ENCODE results near the gene TBC1D1.

Gene TBC1D1, protein sequence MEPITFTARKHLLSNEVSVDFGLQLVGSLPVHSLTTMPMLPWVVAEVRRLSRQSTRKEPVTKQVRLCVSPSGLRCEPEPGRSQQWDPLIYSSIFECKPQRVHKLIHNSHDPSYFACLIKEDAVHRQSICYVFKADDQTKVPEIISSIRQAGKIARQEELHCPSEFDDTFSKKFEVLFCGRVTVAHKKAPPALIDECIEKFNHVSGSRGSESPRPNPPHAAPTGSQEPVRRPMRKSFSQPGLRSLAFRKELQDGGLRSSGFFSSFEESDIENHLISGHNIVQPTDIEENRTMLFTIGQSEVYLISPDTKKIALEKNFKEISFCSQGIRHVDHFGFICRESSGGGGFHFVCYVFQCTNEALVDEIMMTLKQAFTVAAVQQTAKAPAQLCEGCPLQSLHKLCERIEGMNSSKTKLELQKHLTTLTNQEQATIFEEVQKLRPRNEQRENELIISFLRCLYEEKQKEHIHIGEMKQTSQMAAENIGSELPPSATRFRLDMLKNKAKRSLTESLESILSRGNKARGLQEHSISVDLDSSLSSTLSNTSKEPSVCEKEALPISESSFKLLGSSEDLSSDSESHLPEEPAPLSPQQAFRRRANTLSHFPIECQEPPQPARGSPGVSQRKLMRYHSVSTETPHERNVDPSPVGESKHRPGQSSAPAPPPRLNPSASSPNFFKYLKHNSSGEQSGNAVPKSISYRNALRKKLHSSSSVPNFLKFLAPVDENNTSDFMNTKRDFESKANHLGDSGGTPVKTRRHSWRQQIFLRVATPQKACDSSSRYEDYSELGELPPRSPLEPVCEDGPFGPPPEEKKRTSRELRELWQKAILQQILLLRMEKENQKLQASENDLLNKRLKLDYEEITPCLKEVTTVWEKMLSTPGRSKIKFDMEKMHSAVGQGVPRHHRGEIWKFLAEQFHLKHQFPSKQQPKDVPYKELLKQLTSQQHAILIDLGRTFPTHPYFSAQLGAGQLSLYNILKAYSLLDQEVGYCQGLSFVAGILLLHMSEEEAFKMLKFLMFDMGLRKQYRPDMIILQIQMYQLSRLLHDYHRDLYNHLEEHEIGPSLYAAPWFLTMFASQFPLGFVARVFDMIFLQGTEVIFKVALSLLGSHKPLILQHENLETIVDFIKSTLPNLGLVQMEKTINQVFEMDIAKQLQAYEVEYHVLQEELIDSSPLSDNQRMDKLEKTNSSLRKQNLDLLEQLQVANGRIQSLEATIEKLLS (N-terminal part only)

DNA sequence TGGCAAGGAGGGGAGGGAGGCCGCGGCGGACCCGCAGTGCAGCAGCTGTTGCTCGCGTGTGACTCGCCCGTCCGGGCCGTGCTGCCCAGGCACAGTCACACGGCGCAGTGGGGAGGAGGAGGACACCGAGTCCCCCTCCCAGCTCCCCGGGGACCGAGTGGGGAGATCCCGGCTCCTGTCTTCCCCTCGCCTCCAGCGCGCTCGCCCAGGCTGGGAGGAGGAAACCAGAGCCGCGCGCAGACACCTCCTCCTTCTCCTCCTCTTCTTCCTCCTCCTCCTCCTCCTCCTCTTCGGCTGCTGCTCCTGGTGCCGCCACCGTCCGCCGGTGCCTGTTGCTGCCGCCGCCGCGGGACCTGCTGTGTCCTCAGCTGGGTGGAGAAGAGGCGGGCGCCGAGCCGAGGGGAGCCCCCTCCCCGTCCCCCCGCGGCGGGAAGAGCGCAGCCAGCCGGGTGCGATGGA is at the start of gene TBC1D1:
TSS of gene TBC1D1 (plus strand) at position 284 of the 459 bp plus-strand sequence. CDS start 11,012 bp downstream, outside the sequence.
- DNase-seq (ENCODE audit: low read depth in 2 of 2): peak in 1 of 2 donors; percentile 5

DNA sequence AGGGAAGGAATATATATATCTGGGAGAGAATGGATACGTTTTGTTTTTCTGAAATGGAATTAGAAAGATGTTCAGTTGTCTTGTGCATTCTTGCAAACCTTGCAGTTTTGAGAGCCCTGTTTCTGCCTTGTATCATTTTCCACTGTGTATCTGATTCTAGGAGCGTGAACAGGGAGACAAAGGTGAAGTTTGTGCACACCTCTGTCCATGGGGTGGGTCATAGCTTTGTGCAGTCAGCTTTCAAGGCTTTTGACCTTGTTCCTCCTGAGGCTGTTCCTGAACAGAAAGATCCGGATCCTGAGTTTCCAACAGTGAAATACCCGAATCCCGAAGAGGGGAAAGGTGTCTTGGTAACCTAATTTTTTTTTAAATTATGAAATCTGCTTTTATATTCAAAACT is 46.7 kb upstream of the TBC1D1 start:
- no peak for DNase-seq (ENCODE audit: low read depth in 2 of 2)

DNA sequence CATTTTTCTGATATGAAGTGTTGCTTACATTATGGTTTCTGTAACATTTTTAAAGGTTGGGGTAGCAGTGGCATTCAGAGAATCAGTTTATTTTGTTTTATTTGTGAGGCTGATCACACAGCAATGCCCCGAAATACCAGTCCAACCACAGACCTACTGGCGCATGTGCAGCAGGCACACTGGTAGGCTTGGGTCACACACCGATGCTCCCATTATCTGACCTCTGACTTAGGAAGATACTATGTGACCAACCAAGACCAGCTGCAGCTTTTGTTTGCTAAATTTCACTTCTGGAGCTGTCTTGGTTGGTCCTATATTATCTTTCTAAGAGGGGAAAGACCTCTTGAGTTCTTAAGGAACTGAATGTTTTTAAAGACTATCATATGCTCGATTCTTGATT is 45.7 kb upstream of the TBC1D1 start:
- no peak for DNase-seq (ENCODE audit: low read depth in 2 of 2)

DNA sequence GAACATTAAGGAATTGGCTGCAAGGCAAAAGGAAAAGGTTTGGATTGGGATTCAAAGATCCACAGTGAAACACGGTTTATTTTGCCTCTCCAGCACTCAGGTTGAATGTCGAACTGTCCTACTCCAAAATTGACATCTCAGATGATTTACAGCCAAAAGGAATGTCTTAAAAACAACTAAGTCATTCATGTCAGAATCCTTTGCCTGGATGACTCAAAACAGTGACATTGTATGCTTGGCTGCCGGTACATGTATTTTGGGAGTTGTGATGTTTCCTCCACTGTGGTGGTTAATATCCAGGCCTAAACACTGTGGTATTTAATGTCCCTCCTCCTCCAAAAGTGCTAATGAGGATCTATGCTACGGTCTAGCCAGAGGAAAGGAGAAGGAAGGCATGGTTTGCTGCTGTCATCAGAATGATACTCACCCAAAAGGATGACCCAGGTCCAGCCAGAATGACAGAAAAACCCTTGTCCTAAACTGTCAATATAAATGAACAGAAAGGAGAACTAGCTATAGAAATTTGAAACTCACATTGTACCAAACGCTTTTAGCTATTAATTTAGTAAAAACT is 43.5 kb upstream of the TBC1D1 start:
- no peak for DNase-seq (ENCODE audit: low read depth in 2 of 2)

DNA sequence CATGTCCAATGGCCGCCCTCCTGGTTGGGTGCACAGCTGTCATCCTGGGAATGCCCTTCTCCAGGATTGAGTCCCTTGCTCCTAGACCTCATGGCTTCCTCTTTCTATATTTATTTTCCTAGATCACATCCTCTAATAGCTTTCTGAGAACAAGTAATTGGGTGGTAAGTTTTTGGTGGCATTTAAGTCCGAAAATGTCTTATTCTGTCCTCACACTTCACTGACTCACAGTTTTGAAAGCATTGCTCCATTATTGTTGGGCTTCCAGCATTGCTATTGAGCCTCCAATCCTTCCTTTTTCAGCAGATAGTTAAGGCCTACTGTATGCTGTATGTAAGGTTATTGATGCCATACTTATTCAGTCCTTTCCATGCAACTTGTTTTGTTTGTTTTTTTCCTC is 38.5 kb upstream of the TBC1D1 start:
- no peak for DNase-seq (ENCODE audit: low read depth in 2 of 2)

DNA sequence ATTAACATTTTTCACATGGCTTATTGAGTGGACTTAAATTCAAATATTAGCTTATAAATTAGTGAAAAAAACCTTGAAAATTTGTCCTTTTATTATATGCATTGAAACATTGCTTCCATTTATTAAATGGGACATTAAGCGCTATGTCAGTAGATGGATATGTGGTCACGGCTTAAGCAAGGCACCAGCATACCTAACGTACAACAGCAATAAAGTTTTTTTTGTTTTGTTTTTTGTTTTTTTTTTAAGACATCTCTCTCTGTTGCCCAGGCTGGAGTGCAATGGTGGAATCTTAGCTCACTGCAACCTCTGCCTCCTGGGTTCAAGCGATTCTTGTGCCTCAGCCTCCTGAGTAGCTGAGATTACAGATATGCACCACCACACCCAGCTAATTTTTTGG is 32.8 kb upstream of the TBC1D1 start:
- DNase-seq (ENCODE audit: low read depth in 2 of 2): no peak

DNA sequence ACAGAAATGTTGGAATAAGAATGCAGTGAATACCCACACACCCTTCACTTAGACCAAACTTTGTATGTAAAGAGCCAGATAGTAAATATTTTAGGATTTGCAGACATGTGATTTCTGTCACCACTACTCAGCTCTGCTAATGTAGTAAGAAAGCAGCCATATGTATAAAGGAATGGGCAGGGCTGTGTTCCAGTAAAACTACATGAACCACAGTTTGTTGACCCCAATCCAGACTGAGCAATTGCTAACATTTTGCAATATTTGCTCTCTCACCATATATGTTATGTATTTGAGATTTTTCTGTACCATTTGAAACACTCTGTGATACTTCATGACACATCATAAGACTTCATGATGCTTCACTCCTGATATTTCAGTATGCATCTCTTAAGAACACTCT is 32.0 kb upstream of the TBC1D1 start:
- no peak for DNase-seq (ENCODE audit: low read depth in 2 of 2)

DNA sequence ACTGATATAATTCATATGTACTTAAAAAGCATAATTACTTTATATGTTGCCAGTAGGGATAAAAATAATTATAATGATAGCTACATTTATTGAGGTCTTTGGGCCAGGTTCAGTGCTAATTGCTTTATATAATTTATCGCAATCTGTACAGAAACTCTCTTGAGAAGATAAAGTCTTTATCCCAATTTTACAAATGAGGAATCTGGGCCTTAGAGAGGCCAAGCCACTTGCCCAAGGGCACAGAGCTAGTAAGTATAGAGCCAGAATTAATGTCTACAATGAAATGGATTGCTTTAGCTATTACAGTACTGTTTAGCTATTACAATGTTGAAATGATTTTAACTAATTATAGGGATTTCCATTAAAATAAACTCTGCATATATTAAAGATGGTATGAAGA is 30.6 kb upstream of the TBC1D1 start:
- no peak for DNase-seq (ENCODE audit: low read depth in 2 of 2)

DNA sequence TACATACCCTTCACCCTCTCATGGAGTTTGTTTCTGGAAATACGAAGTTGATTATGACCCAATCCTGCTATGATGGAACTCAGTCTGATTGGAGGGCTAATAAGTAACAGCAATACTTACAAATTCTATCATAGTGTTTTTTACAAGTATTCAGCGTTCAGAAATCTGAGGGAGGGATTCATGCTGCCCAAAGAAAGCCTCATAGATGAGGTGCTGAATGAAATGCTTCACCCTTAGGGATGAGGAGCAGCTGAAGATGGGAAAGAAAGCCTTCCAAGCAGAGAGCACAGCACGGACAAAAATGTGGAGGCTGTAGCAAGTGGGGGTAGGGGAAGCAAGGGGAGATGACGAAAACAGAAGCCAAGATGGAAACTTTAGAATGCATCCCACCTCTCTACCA is 27.9 kb upstream of the TBC1D1 start:
- DNase-seq (ENCODE audit: low read depth in 2 of 2): no peak

DNA sequence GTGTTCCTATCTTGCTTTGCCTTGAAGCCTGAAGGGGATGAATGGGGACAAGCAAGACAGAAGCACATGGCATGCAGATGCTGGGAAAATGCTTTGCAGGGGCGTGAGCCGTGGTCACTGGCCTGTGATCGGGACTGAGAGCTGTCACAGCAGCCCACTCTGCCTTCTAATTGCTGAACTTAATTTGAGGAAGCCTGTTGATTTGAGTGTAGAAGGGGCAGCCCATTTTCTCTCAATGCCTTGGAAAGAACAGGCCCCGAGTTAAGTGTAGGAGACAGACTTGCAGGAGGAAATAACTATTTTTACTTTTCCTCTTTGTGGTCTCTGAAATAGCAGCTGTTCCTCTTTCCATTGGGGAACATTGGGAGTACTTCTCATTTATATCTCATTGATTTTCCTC is 26.1 kb upstream of the TBC1D1 start:
- DNase-seq (ENCODE audit: low read depth in 2 of 2): no peak

DNA sequence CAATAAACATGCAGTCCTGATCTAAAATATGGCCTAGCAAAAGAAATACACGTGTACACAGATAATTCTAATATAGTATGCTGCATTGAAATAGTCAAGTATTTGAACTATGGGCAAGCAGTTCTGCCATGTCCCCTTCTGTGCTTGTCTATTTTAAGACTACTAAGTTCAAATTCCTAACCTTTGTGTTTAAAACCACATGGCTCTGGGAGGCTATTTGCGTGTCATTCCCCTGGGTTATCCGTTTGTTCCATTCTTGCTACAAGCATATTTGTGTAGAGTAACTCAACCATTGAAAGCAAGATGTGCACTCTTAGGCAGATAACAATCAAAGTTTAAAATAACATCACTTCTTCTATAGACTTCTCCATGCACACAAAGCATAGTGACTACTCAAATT is 25.4 kb upstream of the TBC1D1 start:
- DNase-seq (ENCODE audit: low read depth in 2 of 2): no peak

DNA sequence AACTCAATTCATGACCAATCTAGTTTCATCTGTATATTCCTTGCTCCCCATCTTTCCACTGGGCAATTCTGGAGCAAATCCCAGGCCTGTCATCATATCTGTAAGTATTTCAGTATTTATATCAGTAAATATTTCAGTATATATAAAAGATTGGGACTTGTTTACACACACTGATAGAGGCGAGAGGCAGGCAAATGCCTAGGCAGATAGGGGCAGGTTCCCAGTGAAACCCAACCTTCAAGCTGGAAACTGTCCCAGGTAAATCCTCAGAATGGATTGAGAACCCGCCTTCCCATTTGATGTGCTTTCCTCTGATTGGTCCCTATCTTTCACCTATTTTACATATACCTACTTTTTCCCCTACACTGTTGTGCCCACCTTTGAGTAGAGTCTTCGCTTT is 23.8 kb upstream of the TBC1D1 start:
- DNase-seq (ENCODE audit: low read depth in 2 of 2): no peak

DNA sequence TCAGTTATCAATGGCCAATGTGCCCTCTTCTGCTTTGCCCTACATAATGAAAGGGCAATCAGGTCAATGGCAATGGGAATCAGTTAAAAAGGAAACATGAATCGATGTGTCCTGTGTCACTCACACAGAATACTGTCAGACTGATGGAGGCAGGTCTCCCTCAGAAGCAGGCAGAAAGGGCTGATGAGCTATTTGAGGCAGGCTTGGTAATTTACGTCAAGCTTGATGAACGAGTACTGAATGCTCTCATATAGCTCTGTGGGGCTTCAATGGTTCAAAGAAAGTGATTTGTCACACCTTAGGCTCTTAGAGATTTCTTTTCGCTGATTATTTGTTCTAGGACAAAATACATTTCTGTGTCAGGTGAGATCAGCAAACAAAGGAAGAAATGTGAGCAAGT is 22.6 kb upstream of the TBC1D1 start:
- DNase-seq (ENCODE audit: low read depth in 2 of 2): no peak

DNA sequence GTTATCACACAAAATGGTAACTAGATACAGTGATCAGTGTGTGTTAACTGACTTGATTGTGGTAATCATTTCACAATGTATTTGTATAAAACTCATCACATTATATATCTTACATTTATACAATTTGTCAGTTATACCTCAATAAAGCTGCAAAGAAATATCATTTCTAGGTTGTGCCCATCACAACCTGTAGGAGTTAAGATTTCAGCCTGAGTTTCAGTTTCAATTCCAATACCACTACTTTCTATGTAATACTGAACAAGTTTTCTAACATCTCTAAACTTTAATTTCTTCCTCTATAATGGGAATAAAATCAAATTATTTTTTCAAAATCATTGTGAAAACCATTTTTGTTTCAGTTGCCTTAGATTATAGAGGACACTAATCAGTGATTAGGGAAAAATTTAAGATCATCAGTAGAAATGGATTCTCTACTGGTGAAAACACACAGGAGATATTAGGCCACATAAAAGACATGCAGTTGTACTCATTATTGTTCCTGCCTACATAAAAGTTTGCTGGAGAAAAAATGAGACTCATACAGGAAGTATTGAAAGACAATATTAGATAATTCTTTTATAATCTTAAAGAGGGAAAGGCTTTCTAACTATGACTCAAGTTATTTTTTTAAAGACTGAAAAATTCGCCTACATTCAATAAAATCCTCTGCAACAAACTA is 18.4 kb upstream of the TBC1D1 start:
- no peak for DNase-seq (ENCODE audit: low read depth in 2 of 2)

DNA sequence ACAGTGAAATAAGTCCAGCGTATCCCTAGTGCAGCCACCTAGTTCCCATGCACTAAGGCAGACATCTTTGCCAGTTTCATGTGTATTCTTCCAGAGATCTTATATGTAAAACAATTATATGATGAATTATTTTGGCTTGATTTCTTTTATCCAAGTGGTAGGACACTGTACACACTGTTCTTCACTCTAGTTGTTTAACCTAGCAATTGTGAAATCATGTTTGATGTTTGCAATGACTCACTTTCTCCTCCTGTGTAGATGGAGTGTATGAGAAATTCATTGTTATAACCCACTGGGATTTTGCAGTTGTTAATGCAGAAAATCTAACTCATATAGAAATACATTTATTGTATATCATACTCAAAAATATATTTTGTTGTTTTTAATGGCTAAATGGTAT is 17.5 kb upstream of the TBC1D1 start:
- no peak for DNase-seq (ENCODE audit: low read depth in 2 of 2)

DNA sequence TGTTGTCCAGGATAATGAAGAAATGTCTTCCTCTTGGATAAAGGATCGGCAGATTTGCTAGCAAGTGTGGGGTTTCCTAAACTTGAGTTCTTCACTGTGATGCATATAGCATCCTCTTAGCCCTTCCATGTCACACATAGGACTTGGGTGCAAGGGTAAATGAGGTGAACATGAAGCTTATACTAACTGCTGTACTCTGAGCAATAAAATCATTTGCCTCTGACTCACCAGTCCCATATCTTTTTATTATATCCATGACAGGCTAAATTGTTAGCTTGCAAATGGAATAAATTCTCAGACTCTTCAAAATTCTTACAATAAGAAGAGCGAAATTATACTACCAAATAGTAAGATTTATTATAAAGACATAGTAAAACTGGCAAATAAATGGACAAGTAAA is 14.7 kb upstream of the TBC1D1 start:
- no peak for DNase-seq (ENCODE audit: low read depth in 2 of 2)

DNA sequence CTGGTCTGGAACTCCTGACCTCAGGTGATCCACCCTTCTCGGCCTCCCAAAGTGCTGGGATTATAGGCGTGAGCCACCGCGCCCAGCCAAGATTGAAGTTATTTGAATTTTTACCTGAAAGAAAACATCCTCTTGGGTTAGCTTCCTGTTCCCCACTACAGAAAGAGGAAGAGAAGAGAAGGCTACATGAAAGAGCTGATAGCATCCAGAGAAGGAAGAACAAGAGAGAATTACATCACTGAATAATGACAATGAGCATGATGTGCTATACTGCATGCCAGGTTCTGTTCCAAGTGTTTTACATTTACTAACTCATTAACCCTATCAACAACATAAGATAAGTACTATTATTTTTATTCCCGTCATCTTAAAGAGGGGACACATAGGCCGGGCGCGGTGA is 11.5 kb upstream of the TBC1D1 start:
- no peak for DNase-seq (ENCODE audit: low read depth in 2 of 2)

DNA sequence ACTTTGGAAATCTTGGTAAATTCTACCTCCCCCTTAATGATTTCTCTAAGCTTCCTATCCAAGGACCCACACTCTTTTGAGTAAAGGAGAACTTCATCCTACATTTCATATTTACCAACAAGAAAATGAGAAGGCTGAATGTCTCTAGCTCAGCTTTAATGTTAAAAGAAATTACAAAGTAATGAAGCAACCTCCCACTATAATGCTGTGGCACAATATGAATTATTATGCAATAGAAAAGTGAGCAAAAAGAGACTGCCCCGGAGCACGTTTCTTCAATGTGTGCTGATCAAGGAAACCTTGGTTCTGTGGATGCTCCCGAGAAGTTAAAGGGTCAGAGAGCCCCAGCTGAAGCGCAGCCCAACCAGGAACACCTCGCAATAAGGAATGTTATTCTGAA is 9.1 kb upstream of the TBC1D1 start:
- DNase-seq (ENCODE audit: low read depth in 2 of 2): no peak

DNA sequence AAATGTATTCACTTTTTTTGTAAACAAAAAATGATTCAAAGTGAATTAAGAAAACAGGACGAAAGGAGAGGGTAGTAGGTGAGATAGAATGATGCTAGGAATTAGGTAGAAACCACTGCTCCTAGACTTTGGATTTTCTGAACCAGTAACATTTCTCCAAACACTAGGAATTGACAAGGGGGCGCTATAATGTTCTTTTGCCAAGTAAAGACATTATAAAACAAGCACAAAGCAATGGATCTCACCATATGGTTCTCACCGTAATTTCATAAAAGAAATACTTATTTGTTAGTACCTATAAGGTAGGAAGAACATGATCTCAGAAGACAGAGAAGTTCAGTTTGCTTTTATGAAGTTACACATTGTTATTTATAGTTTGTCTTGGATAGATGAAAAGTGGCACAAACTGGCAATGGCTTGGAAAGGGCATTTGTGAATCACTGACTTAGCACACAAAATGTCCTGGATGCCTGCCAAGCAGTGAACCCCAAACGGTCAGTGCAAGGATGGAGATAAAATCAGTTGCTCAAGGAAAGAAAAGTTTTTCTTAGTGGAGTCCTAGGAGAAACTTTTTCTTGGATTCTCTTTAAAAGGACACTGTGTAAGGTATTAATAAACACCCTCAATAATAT is 8.1 kb upstream of the TBC1D1 start:
- DNase-seq (ENCODE audit: low read depth in 2 of 2): no peak

DNA sequence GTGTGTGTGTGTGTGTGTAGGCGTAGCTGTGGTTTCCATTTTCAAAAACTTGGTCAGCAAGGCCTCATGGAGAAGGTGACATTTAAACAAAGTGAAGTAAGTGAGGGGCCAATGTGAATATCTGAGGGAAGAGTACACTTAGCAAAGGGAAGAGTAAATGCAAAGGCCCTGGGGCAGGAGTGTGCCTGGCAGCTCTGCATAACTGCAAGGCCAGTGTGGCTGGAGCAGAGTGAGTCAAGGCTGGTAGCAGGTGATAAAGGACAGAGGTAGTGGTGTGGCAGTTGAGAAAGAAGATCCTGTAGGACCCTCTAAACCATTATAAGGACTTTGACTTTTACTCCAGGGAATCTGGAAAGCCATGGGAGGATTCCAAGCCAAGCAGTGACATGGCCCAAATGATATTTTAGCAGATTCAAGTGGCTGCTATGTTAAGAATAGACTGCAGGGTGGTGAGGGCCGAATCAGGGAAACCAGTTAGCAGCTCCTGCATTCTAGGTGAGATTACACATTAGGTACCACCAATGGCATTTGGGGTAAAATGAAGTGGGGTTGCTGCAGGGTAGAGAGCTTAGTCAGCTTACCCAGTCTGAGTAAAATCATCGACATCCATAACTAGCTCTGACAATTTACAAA is 5.9 kb upstream of the TBC1D1 start:
- DNase-seq (ENCODE audit: low read depth in 2 of 2): no peak

Measured in stimulated activated CD8-positive, alpha-beta memory T cell treated with anti-CD3 and anti-CD28 coated beads, Interleukin-15, amount 100 ng/mL, for 4 hours (primary cell).